Measurements from ENCODE around the gene THOC1.

DNA sequence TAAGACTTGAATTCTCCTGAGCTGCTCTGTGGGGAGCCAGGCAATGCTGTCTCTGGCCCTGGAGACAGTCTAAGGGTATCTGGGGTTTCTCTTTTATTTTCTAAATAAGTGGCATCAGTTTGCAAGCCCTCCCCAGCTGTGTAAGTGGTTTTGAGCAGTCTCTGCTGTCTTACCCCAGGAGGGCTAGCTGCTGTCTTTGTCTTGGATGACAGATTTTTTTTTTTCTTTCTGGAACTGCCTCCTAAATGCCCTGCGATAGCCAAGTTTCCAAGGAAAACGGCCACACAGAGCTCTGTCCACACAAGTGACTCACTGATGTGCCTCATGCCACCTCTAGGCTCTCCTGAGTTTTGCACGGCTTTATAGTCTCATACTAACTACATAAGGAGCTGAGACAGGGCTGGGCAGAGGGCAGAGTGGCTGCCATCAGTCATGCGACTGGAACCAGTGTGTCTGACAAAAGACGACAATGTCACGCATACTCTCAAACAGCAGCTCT is 37.2 kb upstream of the THOC1 start:
- TF ChIP-seq SMC3 (IDR thresholded peaks at IDR 0.05; ENCODE audit: low read depth, low read length) (no peak), EP300 (IDR thresholded peaks at IDR 0.05; ENCODE audit: borderline replicate concordance in 1 of 2, low read depth in 1 of 2, low read length in 1 of 2) (no peak), TAF1 (IDR thresholded peaks at IDR 0.05; ENCODE audit: borderline replicate concordance, low read depth, low read length) (no peak), FOXJ3 (CRISPR knock-in tag; IDR thresholded peaks at IDR 0.05) (no peak), MEF2A (IDR thresholded peaks at IDR 0.05; ENCODE audit: borderline replicate concordance, low read depth) (no peak), NFIC (IDR thresholded peaks at IDR 0.05; ENCODE audit: borderline replicate concordance) (no peak), RAD21 (IDR thresholded peaks at IDR 0.05; ENCODE audit: low read length) (no peak), YY1 (IDR thresholded peaks at IDR 0.05; ENCODE audit: low read depth) (no peak), POLR2AphosphoS5 (IDR thresholded peaks at IDR 0.05; ENCODE audit: low read depth, low read length) (no peak)
- TF ChIP-seq, protein P1, sequence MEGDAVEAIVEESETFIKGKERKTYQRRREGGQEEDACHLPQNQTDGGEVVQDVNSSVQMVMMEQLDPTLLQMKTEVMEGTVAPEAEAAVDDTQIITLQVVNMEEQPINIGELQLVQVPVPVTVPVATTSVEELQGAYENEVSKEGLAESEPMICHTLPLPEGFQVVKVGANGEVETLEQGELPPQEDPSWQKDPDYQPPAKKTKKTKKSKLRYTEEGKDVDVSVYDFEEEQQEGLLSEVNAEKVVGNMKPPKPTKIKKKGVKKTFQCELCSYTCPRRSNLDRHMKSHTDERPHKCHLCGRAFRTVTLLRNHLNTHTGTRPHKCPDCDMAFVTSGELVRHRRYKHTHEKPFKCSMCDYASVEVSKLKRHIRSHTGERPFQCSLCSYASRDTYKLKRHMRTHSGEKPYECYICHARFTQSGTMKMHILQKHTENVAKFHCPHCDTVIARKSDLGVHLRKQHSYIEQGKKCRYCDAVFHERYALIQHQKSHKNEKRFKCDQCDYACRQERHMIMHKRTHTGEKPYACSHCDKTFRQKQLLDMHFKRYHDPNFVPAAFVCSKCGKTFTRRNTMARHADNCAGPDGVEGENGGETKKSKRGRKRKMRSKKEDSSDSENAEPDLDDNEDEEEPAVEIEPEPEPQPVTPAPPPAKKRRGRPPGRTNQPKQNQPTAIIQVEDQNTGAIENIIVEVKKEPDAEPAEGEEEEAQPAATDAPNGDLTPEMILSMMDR (IDR thresholded peaks at IDR 0.05), result no peak
